Retinal pigment epithelial cell (primary cell): ENCODE results near the gene ATF6.
"Not testable (repeated sequence)": the region's sequence is repeated elsewhere in the genome, so short reads cannot be mapped to it uniquely, and the experiment has no call there.

ENCODE experiments used
- DNase-seq: peaks from one replicate; pipeline ENCODE4 v3.0.0-alpha.2; 2010; ENCODE audit warnings: low read depth
- H3K4me3 ChIP-seq: 2 replicates; pipeline ENCODE4 v1.5.1; 2011; ENCODE audit warnings: mild to moderate bottlenecking, low read length, control low read depth, moderate library complexity
- TF ChIP-seq, protein P1 (sequence below): conservative IDR thresholded peaks from 2 replicates; pipeline ENCODE4 v1.5.1; 2011; ENCODE audit warnings: low read depth, low read length, control low read depth, inconsistent platforms

ATF6 gene

DNA sequence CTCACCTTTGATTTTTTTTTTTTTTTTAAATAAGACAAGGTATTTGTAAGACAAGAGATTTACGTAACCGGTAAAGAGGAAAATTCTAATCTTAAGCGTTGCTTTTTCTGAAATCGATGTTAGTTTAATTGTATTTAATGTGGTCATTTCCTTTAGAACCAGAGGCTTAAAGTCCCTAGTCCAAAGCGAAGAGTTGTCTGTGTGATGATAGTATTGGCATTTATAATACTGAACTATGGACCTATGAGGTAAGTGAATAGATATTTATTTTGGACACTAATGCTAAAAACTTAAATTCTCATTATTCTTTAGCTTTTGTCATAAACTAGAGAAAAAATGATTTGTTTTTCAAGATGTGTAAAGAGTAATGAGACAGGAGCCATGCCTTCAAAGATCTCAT lies 54.8 kb downstream of the ATF6 start:
- DNase-seq, result no peak
- no peak overlapping the region for H3K4me3 ChIP-seq
- TF ChIP-seq, protein P1, sequence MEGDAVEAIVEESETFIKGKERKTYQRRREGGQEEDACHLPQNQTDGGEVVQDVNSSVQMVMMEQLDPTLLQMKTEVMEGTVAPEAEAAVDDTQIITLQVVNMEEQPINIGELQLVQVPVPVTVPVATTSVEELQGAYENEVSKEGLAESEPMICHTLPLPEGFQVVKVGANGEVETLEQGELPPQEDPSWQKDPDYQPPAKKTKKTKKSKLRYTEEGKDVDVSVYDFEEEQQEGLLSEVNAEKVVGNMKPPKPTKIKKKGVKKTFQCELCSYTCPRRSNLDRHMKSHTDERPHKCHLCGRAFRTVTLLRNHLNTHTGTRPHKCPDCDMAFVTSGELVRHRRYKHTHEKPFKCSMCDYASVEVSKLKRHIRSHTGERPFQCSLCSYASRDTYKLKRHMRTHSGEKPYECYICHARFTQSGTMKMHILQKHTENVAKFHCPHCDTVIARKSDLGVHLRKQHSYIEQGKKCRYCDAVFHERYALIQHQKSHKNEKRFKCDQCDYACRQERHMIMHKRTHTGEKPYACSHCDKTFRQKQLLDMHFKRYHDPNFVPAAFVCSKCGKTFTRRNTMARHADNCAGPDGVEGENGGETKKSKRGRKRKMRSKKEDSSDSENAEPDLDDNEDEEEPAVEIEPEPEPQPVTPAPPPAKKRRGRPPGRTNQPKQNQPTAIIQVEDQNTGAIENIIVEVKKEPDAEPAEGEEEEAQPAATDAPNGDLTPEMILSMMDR, result no peak

DNA sequence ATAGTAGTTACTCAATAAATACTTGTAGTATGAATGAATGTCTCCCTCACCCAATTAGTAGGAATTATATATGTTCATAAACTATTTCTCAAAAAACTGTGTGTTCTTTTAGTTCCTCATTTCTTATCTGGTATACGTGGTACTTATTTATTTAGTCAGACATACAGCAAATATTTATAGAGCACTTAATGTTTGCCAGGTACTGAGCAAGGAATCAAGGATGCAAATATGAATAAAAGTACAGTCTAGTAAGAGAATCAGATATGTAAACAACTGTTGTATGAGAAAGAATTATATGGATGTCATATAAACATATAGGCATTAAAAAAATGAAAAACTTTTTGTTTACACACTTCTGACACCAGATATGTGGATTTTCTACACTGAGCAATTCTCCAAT lies 58.5 kb downstream of the ATF6 start:
- DNase-seq, result no peak
- no peak overlapping the region for H3K4me3 ChIP-seq
- TF ChIP-seq, protein P1, result no peak

DNA sequence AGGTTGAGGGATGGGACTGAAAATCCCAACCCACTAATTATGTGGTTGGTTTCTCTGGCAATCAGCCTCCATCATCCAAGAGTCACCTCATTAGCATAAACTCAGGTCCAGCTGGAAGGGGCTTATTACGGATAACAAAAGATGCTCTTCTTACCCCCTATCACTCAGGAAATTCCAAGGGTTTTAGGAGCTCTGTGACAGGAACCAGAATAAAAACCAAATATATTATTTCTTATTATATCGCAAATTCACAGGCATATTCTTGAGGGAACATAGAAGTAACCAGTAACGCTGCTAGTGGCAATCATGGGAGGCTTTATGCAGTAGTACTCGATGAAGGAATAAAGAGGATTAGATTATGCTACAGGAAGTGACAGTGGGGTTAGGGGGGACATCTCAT lies 59.7 kb downstream of the ATF6 start:
- DNase-seq, result no peak
- H3K4me3 ChIP-seq, result no peak overlapping the region
- TF ChIP-seq, protein P1, result no peak

DNA sequence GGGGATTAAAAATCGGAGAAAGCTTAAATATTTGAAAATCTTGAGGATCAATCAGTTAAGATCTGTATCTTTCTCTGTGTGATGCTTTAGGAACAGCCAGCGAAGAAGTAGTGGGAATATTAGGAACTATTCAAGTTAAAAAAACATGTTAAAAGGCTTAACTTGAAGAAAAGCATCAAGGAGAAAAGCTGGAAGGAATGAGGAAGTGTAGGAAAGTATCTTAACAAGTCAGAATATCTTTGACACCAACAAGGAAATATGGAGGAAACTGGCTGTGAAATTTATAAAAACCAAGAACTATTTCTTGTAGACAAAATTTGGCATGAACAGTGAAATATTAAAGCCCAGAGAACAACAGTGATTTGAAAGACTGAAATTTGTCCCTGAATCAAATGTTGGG lies 60.4 kb downstream of the ATF6 start:
- TF ChIP-seq, protein P1, result no peak
- no peak for DNase-seq
- H3K4me3 ChIP-seq, result no peak overlapping the region

DNA sequence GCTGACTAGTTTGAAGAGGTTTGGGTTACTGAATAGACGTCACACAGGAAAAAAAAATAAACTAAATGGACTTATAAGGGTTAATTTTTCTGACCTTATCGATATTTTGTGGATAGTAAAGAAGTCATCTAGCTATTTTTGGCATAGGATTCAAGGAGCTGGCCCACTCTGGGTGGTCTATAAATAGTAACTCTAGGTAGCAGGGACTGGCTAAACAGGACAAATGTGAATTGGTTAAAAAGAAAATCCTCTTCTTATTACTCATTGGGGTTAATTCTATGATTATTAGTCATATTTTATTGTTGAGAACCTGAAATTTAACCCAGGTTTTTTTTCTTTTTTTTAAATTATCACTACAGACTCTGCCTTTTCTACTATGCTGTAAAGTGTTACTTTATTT lies 61.7 kb downstream of the ATF6 start:
- no peak for DNase-seq
- TF ChIP-seq, protein P1, result no peak
- no peak overlapping the region for H3K4me3 ChIP-seq

DNA sequence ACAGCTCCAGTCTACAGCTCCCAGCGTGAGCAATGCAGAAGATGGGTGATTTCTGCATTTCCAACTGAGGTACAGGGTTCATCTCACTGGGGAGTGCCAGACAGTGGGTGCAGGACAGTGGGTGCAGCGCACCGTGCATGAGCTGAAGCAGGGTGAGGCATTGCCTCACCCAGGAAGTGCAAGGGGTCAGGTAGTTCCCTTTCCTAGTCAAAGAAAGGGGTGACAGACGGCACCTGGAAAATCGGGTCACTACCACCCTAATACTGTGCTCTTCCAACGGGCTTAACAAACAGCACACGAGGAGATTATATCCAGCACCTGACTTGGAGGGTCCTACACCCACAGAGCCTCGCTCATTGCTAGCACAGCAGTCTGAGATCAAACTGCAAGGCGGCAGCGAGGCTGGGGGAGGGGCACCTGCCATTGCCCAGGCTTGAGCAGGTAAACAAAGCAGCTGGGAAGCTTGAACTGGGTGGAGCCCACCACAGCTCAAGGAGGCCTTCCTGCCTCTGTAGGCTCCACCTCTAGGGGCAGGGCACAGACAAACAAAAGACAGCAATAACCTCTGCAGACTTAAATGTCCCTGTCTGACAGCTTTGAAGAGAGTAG lies 66.3 kb downstream of the ATF6 start:
- not testable (repeated sequence) for DNase-seq, H3K4me3 ChIP-seq

DNA sequence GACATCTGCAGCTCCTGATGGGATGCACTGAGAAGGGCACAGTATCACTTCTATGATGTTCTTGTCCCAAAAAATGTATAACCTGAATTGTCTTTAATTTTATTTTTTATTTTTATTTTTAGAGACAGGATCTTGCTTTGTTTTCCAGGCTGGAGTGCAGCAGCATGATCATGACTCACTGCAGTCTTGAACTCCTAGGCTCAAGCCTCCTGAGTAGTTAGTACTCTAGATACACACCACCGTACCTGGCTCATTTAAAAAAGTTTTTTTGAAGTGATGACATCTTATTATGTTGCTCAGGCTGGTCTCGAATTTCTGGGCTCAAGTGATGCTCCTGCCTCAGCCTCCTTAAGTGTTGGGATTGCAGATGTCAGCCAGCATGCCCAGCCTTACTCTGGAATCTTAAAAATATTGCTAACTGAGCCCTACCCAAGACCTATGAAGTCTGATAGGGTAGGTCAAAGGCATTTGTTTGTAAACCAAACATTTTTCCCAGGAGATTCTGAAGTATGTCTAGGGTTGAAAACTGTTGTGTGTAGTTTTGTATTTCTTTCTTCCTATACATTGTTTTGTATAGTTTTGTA lies 68.9 kb downstream of the ATF6 start:
- TF ChIP-seq, protein P1, result no peak
- no peak overlapping the region for H3K4me3 ChIP-seq
- no peak for DNase-seq
